ENCODE measurements around the gene TSC2.

DNA sequence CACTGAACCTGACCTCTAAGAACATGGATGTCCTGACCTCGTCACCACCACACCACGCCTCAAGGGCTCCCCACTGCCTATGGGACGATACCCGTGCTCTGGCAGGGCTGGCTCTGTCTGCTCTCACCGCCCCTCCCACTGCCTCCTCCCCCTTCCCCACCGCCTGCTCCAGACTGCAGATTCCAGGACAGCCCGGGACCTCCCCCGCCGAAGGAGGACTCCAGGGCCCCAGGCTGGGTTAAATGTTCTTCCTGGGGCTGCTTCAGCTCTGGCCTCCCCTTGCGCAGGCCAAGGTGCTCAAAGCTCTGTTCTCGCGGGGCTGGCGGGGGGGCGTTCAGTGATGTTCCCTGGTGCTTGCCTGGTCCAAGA lies 25.1 kb upstream of the TSC2 start:
- TF ChIP-seq, protein P1, sequence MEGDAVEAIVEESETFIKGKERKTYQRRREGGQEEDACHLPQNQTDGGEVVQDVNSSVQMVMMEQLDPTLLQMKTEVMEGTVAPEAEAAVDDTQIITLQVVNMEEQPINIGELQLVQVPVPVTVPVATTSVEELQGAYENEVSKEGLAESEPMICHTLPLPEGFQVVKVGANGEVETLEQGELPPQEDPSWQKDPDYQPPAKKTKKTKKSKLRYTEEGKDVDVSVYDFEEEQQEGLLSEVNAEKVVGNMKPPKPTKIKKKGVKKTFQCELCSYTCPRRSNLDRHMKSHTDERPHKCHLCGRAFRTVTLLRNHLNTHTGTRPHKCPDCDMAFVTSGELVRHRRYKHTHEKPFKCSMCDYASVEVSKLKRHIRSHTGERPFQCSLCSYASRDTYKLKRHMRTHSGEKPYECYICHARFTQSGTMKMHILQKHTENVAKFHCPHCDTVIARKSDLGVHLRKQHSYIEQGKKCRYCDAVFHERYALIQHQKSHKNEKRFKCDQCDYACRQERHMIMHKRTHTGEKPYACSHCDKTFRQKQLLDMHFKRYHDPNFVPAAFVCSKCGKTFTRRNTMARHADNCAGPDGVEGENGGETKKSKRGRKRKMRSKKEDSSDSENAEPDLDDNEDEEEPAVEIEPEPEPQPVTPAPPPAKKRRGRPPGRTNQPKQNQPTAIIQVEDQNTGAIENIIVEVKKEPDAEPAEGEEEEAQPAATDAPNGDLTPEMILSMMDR (conservative IDR thresholded peaks at IDR 0.05 in 1 of 2, IDR thresholded peaks at IDR 0.05 in 1 of 2; ENCODE audit: low read depth in 1 of 2, low read length in 2 of 2), result no peak
- TF ChIP-seq EZH2 (IDR thresholded peaks at IDR 0.05; ENCODE audit: low read length, missing control alignments), result no peak
